Esophagus squamous epithelium (tissue), 4 donors: ENCODE data around the gene PTGS1.

ENCODE experiments used
- POLR2A ChIP-seq, 4 donors: fragments of 450-650 bp; IDR thresholded peaks; one replicate each; pipeline ENCODE4 v1.6.1; 2017; ENCODE audit warnings: antibody characterized with exemption in 4 of 4, mild to moderate bottlenecking in 4 of 4, moderate library complexity in 3 of 4
- TF ChIP-seq, protein P1 (sequence below), 6 experiments: fragments of 450-650 bp in 4 of 6; fragments of 200-600 bp in 2 of 6; sonication (generic) in 2 of 6; IDR thresholded peaks; one replicate each; pipeline ENCODE4 v1.5.1; 2016 to 2019; ENCODE audit warnings: antibody characterized with exemption in 6 of 6, mild to moderate bottlenecking in 4 of 6, moderate library complexity in 4 of 6

DNA sequence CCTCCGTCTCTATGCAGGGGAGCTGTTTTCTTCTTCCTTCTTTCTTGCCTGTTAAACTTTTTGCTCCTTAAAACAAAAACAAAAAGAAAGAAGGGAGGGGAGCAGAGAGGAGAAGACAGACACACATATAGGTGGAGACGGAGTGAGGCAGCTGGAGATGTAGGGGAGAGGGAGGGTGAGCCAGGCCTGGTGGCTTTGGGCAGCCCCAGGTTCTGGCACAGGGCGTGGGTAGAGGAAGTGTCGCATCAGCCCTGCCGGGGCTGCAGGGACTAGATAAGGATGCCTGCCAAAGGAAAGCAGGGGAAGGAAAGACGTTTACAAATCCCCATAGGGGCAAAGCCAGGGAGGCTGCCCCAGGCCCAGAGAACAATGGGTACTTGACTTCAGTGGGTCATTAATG, 38.7 kb upstream of the PTGS1 start:
- TF ChIP-seq, protein P1, sequence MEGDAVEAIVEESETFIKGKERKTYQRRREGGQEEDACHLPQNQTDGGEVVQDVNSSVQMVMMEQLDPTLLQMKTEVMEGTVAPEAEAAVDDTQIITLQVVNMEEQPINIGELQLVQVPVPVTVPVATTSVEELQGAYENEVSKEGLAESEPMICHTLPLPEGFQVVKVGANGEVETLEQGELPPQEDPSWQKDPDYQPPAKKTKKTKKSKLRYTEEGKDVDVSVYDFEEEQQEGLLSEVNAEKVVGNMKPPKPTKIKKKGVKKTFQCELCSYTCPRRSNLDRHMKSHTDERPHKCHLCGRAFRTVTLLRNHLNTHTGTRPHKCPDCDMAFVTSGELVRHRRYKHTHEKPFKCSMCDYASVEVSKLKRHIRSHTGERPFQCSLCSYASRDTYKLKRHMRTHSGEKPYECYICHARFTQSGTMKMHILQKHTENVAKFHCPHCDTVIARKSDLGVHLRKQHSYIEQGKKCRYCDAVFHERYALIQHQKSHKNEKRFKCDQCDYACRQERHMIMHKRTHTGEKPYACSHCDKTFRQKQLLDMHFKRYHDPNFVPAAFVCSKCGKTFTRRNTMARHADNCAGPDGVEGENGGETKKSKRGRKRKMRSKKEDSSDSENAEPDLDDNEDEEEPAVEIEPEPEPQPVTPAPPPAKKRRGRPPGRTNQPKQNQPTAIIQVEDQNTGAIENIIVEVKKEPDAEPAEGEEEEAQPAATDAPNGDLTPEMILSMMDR (IDR thresholded peaks at IDR 0.05) = no peak
- TF ChIP-seq POLR2A (IDR thresholded peaks at IDR 0.05) = no peak
